Psoas muscle (tissue), 8 donors: ENCODE results near the gene NR2C2. TPM values are rescaled to one million over a fixed set of nuclear protein-coding genes. Genes with fewer than 3 reads are reported as not detected.

Source experiments
- ATAC-seq, 4 donors: fragments of 200-7000 bp; cut with Tn5 transposase; one replicate each; pipeline ENCODE4 v1.9.1; 2020; ENCODE audit warnings: moderate library complexity in 3 of 4, mild to moderate bottlenecking in 2 of 4
- DNase-seq, 2 donors: peaks; one replicate each; pipeline ENCODE4 v3.0.0-alpha.2; 2020
- H3K27ac ChIP-seq: fragments of 200-600 bp; one replicate; pipeline ENCODE4 v1.8.0; 2022
- H3K27me3 ChIP-seq, 3 donors: fragments of 200-600 bp in 1 of 3; one replicate each; pipeline versions ENCODE4 v1.6.1 to v1.8.0; 2013 to 2022; ENCODE audit warnings: low read length in 2 of 3, mild to moderate bottlenecking in 2 of 3, moderate library complexity in 1 of 3; ENCODE audit not compliant: insufficient read depth in 3 of 3
- H3K36me3 ChIP-seq, 2 donors: fragments of 200-600 bp in 1 of 2; one replicate each; pipeline versions ENCODE4 v1.6.1 to v1.8.0; 2013 to 2022; ENCODE audit warnings: low read depth in 1 of 2, mild to moderate bottlenecking in 1 of 2, moderate library complexity in 1 of 2; ENCODE audit not compliant: insufficient read depth in 1 of 2
- H3K4me1 ChIP-seq: fragments of 200-600 bp; one replicate; pipeline ENCODE4 v1.8.0; 2022
- H3K4me3 ChIP-seq: fragments of 200-600 bp; one replicate; pipeline ENCODE4 v1.8.0; 2022; ENCODE audit warnings: mild to moderate bottlenecking
- H3K9me3 ChIP-seq: fragments of 200-600 bp; one replicate; pipeline ENCODE4 v1.8.0; 2022
- WGBS, 3 donors: extraction: QIAGEN DNeasy Blood & Tissue Kit; methylation state at CpG; one replicate each; pipeline versions ENCODE4 v1.1.6 to v1.1.7; 2013; 5-methylcytosine and 5-hydroxymethylcytosine counted together
- intact Hi-C, 2 donors: fragments of 100-400 bp; cut with DNase I; formaldehyde crosslinking; loops; one replicate each; pipeline versions ENCODE4 v1.11.0 to v1.14.2; 2022
- polyA plus RNA-seq, 3 donors: library from polyadenylated mRNA; stranded (reverse); fragments of 200-250 nt; gene quantifications; one replicate each; pipeline ENCODE4 v1.2.3, GENCODE V29; 2013
- total RNA-seq, 4 donors: library from RNA; stranded (reverse); fragmentation: NEBNext Ultra II Directional in 2 of 4; extraction: Animal tissue kit (Norgen Biotek cat#: 25700) in 2 of 4; gene quantifications; one replicate each; pipeline versions ENCODE4 v1.2.1 to v1.2.4, GENCODE V29; 2021 to 2023
- TF ChIP-seq, protein P1 (sequence below): fragments of 200-600 bp; IDR thresholded peaks from one replicate; pipeline ENCODE4 v1.8.0; 2022; ENCODE audit warnings: antibody characterized with exemption
- donor health status: healthy with polysubstance abuse.
- donor health status: DM: no; HTN: no; CAD: no; lungs with moderate emphysema.
- donor health status: Bipolar disorder and iron deficiency.
- donor health status: healthy.
- donor health status: DM: yes; HTN: yes; CAD: no.
- donor health status: DM: no; HTN: no; CAD: no.
- donor health status: DM: no; HTN: no; CAD: no.
- donor health status: DM: yes; HTN: yes; CAD: no.

The NR2C2 gene
- total and polyA plus RNA-seq, 7 donors: 8.7 to 37.1 (median 28.3) TPM

- H3K27ac ChIP-seq: no peak overlapping the region
- ATAC-seq (no peak), DNase-seq (no peak)
- TF ChIP-seq, protein P1, sequence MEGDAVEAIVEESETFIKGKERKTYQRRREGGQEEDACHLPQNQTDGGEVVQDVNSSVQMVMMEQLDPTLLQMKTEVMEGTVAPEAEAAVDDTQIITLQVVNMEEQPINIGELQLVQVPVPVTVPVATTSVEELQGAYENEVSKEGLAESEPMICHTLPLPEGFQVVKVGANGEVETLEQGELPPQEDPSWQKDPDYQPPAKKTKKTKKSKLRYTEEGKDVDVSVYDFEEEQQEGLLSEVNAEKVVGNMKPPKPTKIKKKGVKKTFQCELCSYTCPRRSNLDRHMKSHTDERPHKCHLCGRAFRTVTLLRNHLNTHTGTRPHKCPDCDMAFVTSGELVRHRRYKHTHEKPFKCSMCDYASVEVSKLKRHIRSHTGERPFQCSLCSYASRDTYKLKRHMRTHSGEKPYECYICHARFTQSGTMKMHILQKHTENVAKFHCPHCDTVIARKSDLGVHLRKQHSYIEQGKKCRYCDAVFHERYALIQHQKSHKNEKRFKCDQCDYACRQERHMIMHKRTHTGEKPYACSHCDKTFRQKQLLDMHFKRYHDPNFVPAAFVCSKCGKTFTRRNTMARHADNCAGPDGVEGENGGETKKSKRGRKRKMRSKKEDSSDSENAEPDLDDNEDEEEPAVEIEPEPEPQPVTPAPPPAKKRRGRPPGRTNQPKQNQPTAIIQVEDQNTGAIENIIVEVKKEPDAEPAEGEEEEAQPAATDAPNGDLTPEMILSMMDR: no peak
- 62 to 63% (median 63%) methylated on average over 6 of the region's 6 CpGs for WGBS, 3 donors
- H3K36me3 ChIP-seq: peaks cover 0 to 9% of the 10 kb centered on the region in 2 donors
- no peaks in the 10 kb centered on the region for H3K27me3 ChIP-seq
- H3K9me3 ChIP-seq: no peaks in the 10 kb centered on the region
- H3K4me3 ChIP-seq: no peak overlapping the region
- intact Hi-C loops: loop anchor here (5.0 kb wide), 2 partner anchors 122 to 407 kb away; no protein-coding TSS in a partner anchor
- H3K4me1 ChIP-seq: no peaks in the 10 kb centered on the region
These were observed 32.6 kb upstream of the NR2C2 start for GRCh38 chr3:14914779-14915117.

- no peaks in the 10 kb centered on the region for H3K4me1 ChIP-seq
- H3K36me3 ChIP-seq: peaks cover 0 to 9% of the 10 kb centered on the region in 2 donors
- TF ChIP-seq, protein P1: peak; percentile 6
- H3K27me3 ChIP-seq: no peaks in the 10 kb centered on the region
- 65 to 83% (median 79%) methylated on average over 3 of the region's 3 CpGs for WGBS, 3 donors
- intact Hi-C loops: loop anchor here (5.0 kb wide), 2 partner anchors 123 to 408 kb away; no protein-coding TSS in a partner anchor
- no peak overlapping the region for H3K4me3 ChIP-seq
- H3K27ac ChIP-seq: no peak overlapping the region
- DNase-seq (no peak), ATAC-seq (peak in 1 of 4 donors; percentile 57)
- H3K9me3 ChIP-seq: no peaks in the 10 kb centered on the region
These were observed 31.7 kb upstream of the NR2C2 start for GRCh38 chr3:14915636-14916222.

DNA sequence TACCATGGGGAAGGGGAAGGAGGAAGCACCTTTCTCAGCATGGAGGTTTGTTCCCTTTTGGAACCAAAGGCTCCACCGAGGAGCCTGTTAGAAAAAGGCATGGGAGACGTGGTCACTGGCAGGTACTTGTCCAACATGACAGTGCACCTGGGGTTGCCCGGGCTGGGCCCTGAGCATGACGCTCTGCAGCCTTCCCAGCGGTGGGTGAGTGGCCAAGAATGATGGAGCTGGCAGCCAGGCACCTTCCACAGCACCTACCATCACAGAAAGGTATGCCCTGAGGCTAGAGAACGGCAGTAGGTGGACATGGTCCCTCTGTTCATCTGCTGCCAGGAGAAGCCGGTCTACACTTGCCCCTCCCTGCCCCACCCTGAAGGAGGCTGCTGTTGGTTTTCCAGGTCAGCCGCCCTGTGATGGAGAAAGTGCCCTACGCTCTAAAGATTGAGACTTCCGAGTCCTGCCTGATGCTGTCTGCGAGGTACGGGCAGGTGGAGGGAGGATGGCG, 29.0 kb upstream of the NR2C2 start:
- ATAC-seq (no peak), DNase-seq (no peak)
- H3K27ac ChIP-seq: no peak overlapping the region
- intact Hi-C loops: loop anchor here (5.0 kb wide), 2 partner anchors 126 to 411 kb away; no protein-coding TSS in a partner anchor
- no peaks in the 10 kb centered on the region for H3K4me1 ChIP-seq
- TF ChIP-seq, protein P1: no peak
- H3K36me3 ChIP-seq: peaks cover 0 to 4% of the 10 kb centered on the region in 2 donors
- H3K27me3 ChIP-seq: no peaks in the 10 kb centered on the region
- no peak overlapping the region for H3K4me3 ChIP-seq
- no peaks in the 10 kb centered on the region for H3K9me3 ChIP-seq
- 86 to 89% (median 89%) methylated on average over 13 of the region's 13 CpGs for WGBS, 3 donors

DNA sequence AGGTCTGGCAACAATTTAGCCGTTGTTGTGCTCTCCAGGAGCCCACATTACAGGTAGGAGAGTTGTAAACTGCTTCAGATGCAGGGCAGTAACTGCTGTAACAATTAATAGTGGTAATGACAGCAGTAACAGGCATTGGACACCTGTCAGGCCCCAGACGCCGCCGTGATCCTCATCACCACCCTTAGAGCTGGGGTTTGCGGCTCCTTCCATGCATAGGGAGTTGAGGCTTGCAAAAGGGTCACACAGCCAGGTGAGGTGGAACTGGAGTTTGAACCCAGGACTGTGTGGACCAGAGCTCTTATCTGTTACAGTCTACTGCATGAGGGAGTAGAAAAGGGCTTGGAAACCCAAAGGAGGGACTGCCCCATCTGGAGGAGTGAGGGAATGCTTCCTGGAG, 26.8 kb upstream of the NR2C2 start:
- ATAC-seq (peak in 1 of 4 donors; percentile 5), DNase-seq (no peak)
- Histone ChIP-seq H3K27me3 (no peaks in the 10 kb centered on the region), H3K4me3 (no peak overlapping the region), H3K36me3 (peaks cover 0 to 4% of the 10 kb centered on the region in 2 donors), H3K27ac (no peak overlapping the region), H3K9me3 (no peaks in the 10 kb centered on the region), H3K4me1 (no peaks in the 10 kb centered on the region)
- 78 to 87% (median 86%) methylated on average over 5 of the region's 5 CpGs for whole genome bisulfite sequencing, 3 donors
- TF ChIP-seq, protein P1: no peak
- intact Hi-C loops: loop anchor here (2.0 to 10.0 kb wide), 7 partner anchors 130 to 288 kb away; partner anchors contain the start of gene CAPN7 (in 2 of the 2)
